HepG2 (cell line): ENCODE measurements around the gene ADAMTS14. TPM values are rescaled to one million over a fixed set of nuclear protein-coding genes. Genes with fewer than 3 reads are reported as not detected.

Experiments used
- ATAC-seq: fragments of 200-7000 bp; cut with Tn5 transposase; 3 replicates; pipeline ENCODE4 v1.9.1; 2020; ENCODE audit warnings: mild to moderate bottlenecking, moderate library complexity
- BruUV-seq: library from RNA; stranded (reverse); fragments of 400-500 nt; replicated peaks from 2 replicates; lab custom pipeline; 2021; lab: Mats Ljungman, UMichigan
- CTCF ChIA-PET: fragments of 300-600 bp; formaldehyde crosslinking; extraction: SDS; loops from one replicate; lab custom pipeline; 2021; ENCODE audit warnings: low total read pairs, inconsistent platforms, low intra/inter-chr PET ratio; lab: Yijun Ruan, JAX
- POLR2A ChIA-PET: fragments of 350-600 bp; sonication (Branson Sonifier 250); formaldehyde crosslinking; loops from one replicate; lab custom pipeline; 2020; ENCODE audit warnings: antibody characterized with exemption, inconsistent platforms; lab: Yijun Ruan, JAX
- DNase-seq: peaks from one replicate; pipeline ENCODE4 v3.0.0-alpha.2; 2015; ENCODE audit warnings: low spot score
- FAIRE-seq: peaks from 3 replicates; lab custom pipeline; 2011; peaks lifted over from hg19 to GRCh38; lab: Jason Lieb, UNC
- H2AFZ ChIP-seq: one replicate; pipeline ENCODE4 v1.6.1; 2011; ENCODE audit warnings: low read length, inconsistent platforms
- H3K27ac ChIP-seq: fragments of 300-600 bp; 3 replicates; pipeline ENCODE4 v1.8.0; 2011; ENCODE audit warnings: mixed run types, mild to moderate bottlenecking, mixed read lengths, low read length, inconsistent platforms; ENCODE audit not compliant: insufficient read depth; ENCODE audit errors: extremely low read length
- H3K27me3 ChIP-seq, 2 experiments: fragments of 200-600 bp in 1 of 2; 2 replicates in 1 of 2; 3 replicates in 1 of 2; pipeline versions ENCODE4 v1.6.0 to v1.8.0; 2011; ENCODE audit warnings: low read length in 2 of 2, mild to moderate bottlenecking in 2 of 2, moderate library complexity in 2 of 2, inconsistent platforms in 1 of 2; ENCODE audit not compliant: insufficient read depth in 2 of 2, control insufficient read depth in 1 of 2
- H3K36me3 ChIP-seq, 2 experiments: fragments of 200-600 bp in 1 of 2; replicated peaks in 1 of 2; 2 replicates in 1 of 2; 3 replicates in 1 of 2; pipeline versions ENCODE4 v1.5.1 to v1.8.0; 2011; ENCODE audit warnings: low read length in 2 of 2, inconsistent platforms in 1 of 2; ENCODE audit not compliant: insufficient read depth in 2 of 2, control insufficient read depth in 1 of 2
- H3K4me1 ChIP-seq: 2 replicates; pipeline ENCODE4 v1.5.1; 2012; ENCODE audit warnings: low read length, inconsistent platforms; ENCODE audit not compliant: insufficient read depth
- H3K4me2 ChIP-seq: 2 replicates; pipeline ENCODE4 v1.6.0; 2011; ENCODE audit warnings: low read depth, low read length, inconsistent platforms
- H3K4me3 ChIP-seq, 3 experiments: fragments of 200-600 bp in 1 of 3; sonication (generic), shearing (Covaris generic) in 1 of 3; replicated peaks in 1 of 3; 2 replicates each; pipeline ENCODE4 v1.5.1; 2011 to 2016; ENCODE audit warnings: low read length in 3 of 3, inconsistent platforms in 2 of 3, low read depth in 2 of 3, mild to moderate bottlenecking in 2 of 3, control low read depth in 1 of 3, mixed read lengths in 1 of 3; ENCODE audit not compliant: insufficient read depth in 1 of 3
- H3K79me2 ChIP-seq: one replicate; pipeline ENCODE4 v1.6.1; 2011; ENCODE audit warnings: low read length, inconsistent platforms; ENCODE audit not compliant: insufficient read depth
- H3K9ac ChIP-seq: 2 replicates; pipeline ENCODE4 v1.6.0; 2011; ENCODE audit warnings: mild to moderate bottlenecking, low read depth, low read length, inconsistent platforms; ENCODE audit not compliant: insufficient read depth
- H3K9me3 ChIP-seq: 2 replicates; pipeline ENCODE4 v1.5.1; 2012; ENCODE audit warnings: mild to moderate bottlenecking, low read length
- H4K20me1 ChIP-seq: 2 replicates; pipeline ENCODE4 v1.6.0; 2011; ENCODE audit warnings: inconsistent platforms, mild to moderate bottlenecking, low read length, moderate library complexity; ENCODE audit not compliant: insufficient read depth
- AHR ChIP-seq: IDR thresholded peaks from 2 replicates; pipeline ENCODE4 v1.6.1; 2018; ENCODE audit warnings: missing genetic modification reagents, missing compliant biosample characterization
- DPF2 ChIP-seq: sonication (generic); formaldehyde crosslinking; IDR thresholded peaks from 2 replicates; pipeline ENCODE4 v1.4.0; 2020; ENCODE audit warnings: mild to moderate bottlenecking, low read depth, missing genetic modification reagents, borderline replicate concordance
- ELK4 ChIP-seq: sonication (generic); formaldehyde crosslinking; IDR thresholded peaks from 2 replicates; pipeline ENCODE4 v1.9.0; 2021; ENCODE audit warnings: missing genetic modification reagents, borderline replicate concordance
- HOXA9 ChIP-seq: sonication (generic); formaldehyde crosslinking; IDR thresholded peaks from 2 replicates; pipeline ENCODE4 v1.8.1; 2022; ENCODE audit warnings: missing genetic modification reagents, mild to moderate bottlenecking, moderate library complexity, borderline replicate concordance
- KMT2B ChIP-seq: IDR thresholded peaks from 2 replicates; pipeline ENCODE4 v1.6.1; 2016; ENCODE audit warnings: missing genetic modification reagents, missing compliant biosample characterization
- MAF1 ChIP-seq: sonication (generic); formaldehyde crosslinking; IDR thresholded peaks from 2 replicates; pipeline ENCODE4 v1.5.0; 2020; ENCODE audit warnings: missing genetic modification reagents, borderline replicate concordance
- MLLT10 ChIP-seq: sonication (generic); formaldehyde crosslinking; IDR thresholded peaks from 2 replicates; pipeline ENCODE4 v1.4.0; 2020; ENCODE audit warnings: missing genetic modification reagents
- NR2F1 ChIP-seq, 2 experiments: fragments of 450-650 bp in 1 of 2; formaldehyde crosslinking in 1 of 2; IDR thresholded peaks; 2 replicates each; pipeline versions ENCODE4 v1.5.0 to v1.6.1; 2016 to 2020; ENCODE audit warnings: mild to moderate bottlenecking in 1 of 2, missing compliant biosample characterization in 1 of 2, missing genetic modification reagents in 1 of 2, moderate library complexity in 1 of 2
- TAF1 ChIP-seq: sonication (generic); formaldehyde crosslinking; IDR thresholded peaks from 2 replicates; pipeline ENCODE4 v1.4.0; 2020; ENCODE audit warnings: missing genetic modification reagents
- TCF7L2 ChIP-seq: IDR thresholded peaks from 2 replicates; pipeline ENCODE4 v1.6.1; 2011; ENCODE audit warnings: mild to moderate bottlenecking, low read depth, low read length, moderate library complexity
- TRIM24 ChIP-seq: sonication (generic); formaldehyde crosslinking; IDR thresholded peaks from 2 replicates; pipeline ENCODE4 v1.8.0; 2022; ENCODE audit warnings: mild to moderate bottlenecking, missing genetic modification reagents
- ZBTB8A ChIP-seq: sonication (generic); formaldehyde crosslinking; IDR thresholded peaks from 2 replicates; pipeline ENCODE4 v1.4.0; 2020; ENCODE audit warnings: mild to moderate bottlenecking, low read depth, missing genetic modification reagents, borderline replicate concordance
- ZNF224 ChIP-seq: sonication (generic); formaldehyde crosslinking; IDR thresholded peaks from 2 replicates; pipeline ENCODE4 v1.5.0; 2020; ENCODE audit warnings: mild to moderate bottlenecking, missing genetic modification reagents
- ZNF576 ChIP-seq: sonication (generic); formaldehyde crosslinking; IDR thresholded peaks from 2 replicates; pipeline ENCODE4 v1.4.0; 2020; ENCODE audit warnings: mild to moderate bottlenecking, missing genetic modification reagents
- whole genome bisulfite sequencing: methylation state at CpG from one replicate; pipeline ENCODE4 v1.1.6; 2017; ENCODE audit warnings: low lambda C conversion rate; 5-methylcytosine and 5-hydroxymethylcytosine counted together
- in situ Hi-C: cut with HindIII; loops from 2 replicates; pipeline ENCODE4 v1.10.0; 2017; ENCODE audit warnings: low pct_unique_long_range_greater_than_20kb; ENCODE audit not compliant: extremely low pct_ligation_motif_present
- intact Hi-C: fragments of 100-400 bp; cut with micrococcal nuclease; formaldehyde crosslinking; loops from one replicate; pipeline ENCODE4 v1.10.0; 2022; ENCODE audit not compliant: unreplicated experiment
- polyA plus RNA-seq, 8 experiments: library from polyadenylated mRNA; depleted of rRNA in 3 of 8; stranded (reverse) in 7 of 8; unstranded in 1 of 8; fragments of >200 nt; fragmentation: Illumina TruSeq in 4 of 8; extraction: Trizol in 4 of 8; gene quantifications; 2 replicates each; pipeline versions ENCODE4 v1.2.1 to v1.2.3, GENCODE V29; 2011 to 2016; ENCODE audit warnings: low read depth in 4 of 8, missing spikeins in 1 of 8, mixed read lengths in 1 of 8; ENCODE audit not compliant: insufficient read depth in 1 of 8
- total RNA-seq, 5 experiments: library from RNA; depleted of rRNA; stranded (reverse); fragments of >200 nt; fragmentation: Illumina TruSeq; extraction: Trizol; gene quantifications; 2 replicates each; pipeline ENCODE4 v1.2.3, GENCODE V29; 2016; ENCODE audit warnings: low read depth in 1 of 5

Gene ADAMTS14
- total and polyA plus RNA-seq, 2 of the 13 experiments (the other 11 are each of a cell fraction or from before 2014, with no cell fraction given) = 0.04 to 0.07 TPM

GRCh38 chr10:70714245-70714644 lies 41.9 kb downstream of the ADAMTS14 start (continued):
- TF ChIP-seq ZNF576 (CRISPR knock-in tag) = no peak
- no peak for TF ChIP-seq ELK4 (CRISPR knock-in tag)
- TF ChIP-seq KMT2B (CRISPR knock-in tag) = no peak
- no peak for TF ChIP-seq MAF1 (CRISPR knock-in tag)
- no peak for TF ChIP-seq MLLT10 (CRISPR knock-in tag)
- TF ChIP-seq TAF1 (CRISPR knock-in tag) = no peak
- no peak for TF ChIP-seq AHR (CRISPR knock-in tag)
- TF ChIP-seq, all 625 proteins: peak for 0

GRCh38 chr10:70714951-70715350 lies 42.6 kb downstream of the ADAMTS14 start:
- ATAC-seq (no peak), DNase-seq (no peak), FAIRE-seq (no peak)
- Histone ChIP-seq H3K79me2 (no peaks in the 10 kb centered on the region), H3K36me3 (no peaks in the 10 kb centered on the region), H3K27ac (no peak overlapping the region), H3K27me3 (no peaks in the 10 kb centered on the region; a peak in 1 of 5 replicates), H3K4me1 (peaks cover 7% of the 10 kb centered on the region), H3K4me3 (no peak overlapping the region), H3K9ac (no peak overlapping the region), H3K4me2 (no peak overlapping the region), H4K20me1 (no peaks in the 10 kb centered on the region), H3K9me3 (no peaks in the 10 kb centered on the region), H2AFZ (no peak overlapping the region)
- intact Hi-C loops (no loop called here), in situ Hi-C loops (no loop called here)
- 47% methylated on average over 2 of the region's 2 CpGs for WGBS
- no TSS peak for BruUV-seq
- TF ChIP-seq HOXA9 (no peak), DPF2 (CRISPR knock-in tag) (no peak), ZNF224 (CRISPR knock-in tag) (no peak), TCF7L2 (no peak), ZBTB8A (CRISPR knock-in tag) (no peak), NR2F1 (CRISPR knock-in tag; IDR thresholded peaks at IDR 0.05) (no peak), TRIM24 (CRISPR knock-in tag) (no peak)
- POLR2A ChIA-PET = no interaction called here
- CTCF ChIA-PET = no interaction called here
